Measurements from ENCODE around the gene CDH4. TPM values are rescaled to one million over a fixed set of nuclear protein-coding genes. Genes with fewer than 3 reads are reported as not detected.

The CDH4 gene
- total RNA-seq, 3 donors from 2014 or later (not counting 1 experiment from before 2014, with no cell fraction given), result 0.18 TPM; not detected in 2

- H3K4me3 ChIP-seq (ENCODE audit: low read length), result no peak overlapping the region
- H3K36me3 ChIP-seq (ENCODE audit: control insufficient read depth, insufficient read depth, low read length), result no peaks in the 10 kb centered on the region
- no peaks in the 10 kb centered on the region for H3K27me3 ChIP-seq (ENCODE audit: control insufficient read depth, insufficient read depth, low read length)
- no peaks in the 10 kb centered on the region for H3K9me3 ChIP-seq (ENCODE audit: control insufficient read depth, insufficient read depth, low read length)
- DNase-seq (no peak), ATAC-seq (no peak)
- H3K4me3 Mint-ChIP-seq, result no peak overlapping the region
- 86% methylated on average over 12 of the region's 12 CpGs for WGBS (ENCODE audit: insufficient coverage)
- no peaks in the 10 kb centered on the region for H3K36me3 Mint-ChIP-seq
- H3K4me1 Mint-ChIP-seq, result no peaks in the 10 kb centered on the region
- peaks cover 0 to 6% of the 10 kb centered on the region in 2 donors for H3K27me3 Mint-ChIP-seq (ENCODE audit: low read depth in 2 of 2)
- no peak overlapping the region for H3K27ac ChIP-seq (ENCODE audit: low read length)
- intact Hi-C loops (cut with micrococcal nuclease), result no loop called here
- H3K4me1 ChIP-seq (ENCODE audit: control insufficient read depth, insufficient read depth, low read length), result no peaks in the 10 kb centered on the region
- no peak overlapping the region for H3K27ac Mint-ChIP-seq
- no peaks in the 10 kb centered on the region for H3K9me3 Mint-ChIP-seq
- no peak for TF ChIP-seq CTCF (IDR thresholded peaks at IDR 0.05)
These were observed 553.3 kb downstream of the CDH4 start for GRCh38 chr20:61805365-61805764.

GRCh38 chr20:61805781-61806180 is 553.7 kb downstream of the CDH4 start:
- no peak overlapping the region for H3K27ac ChIP-seq (ENCODE audit: low read length)
- no peaks in the 10 kb centered on the region for H3K4me1 Mint-ChIP-seq
- ATAC-seq, result no peak
- no peaks in the 10 kb centered on the region for H3K4me1 ChIP-seq (ENCODE audit: control insufficient read depth, insufficient read depth, low read length)
- H3K4me3 Mint-ChIP-seq, result no peak overlapping the region
- no peaks in the 10 kb centered on the region for H3K27me3 ChIP-seq (ENCODE audit: control insufficient read depth, insufficient read depth, low read length)
- DNase-seq, result no peak
- H3K27ac Mint-ChIP-seq, result no peak overlapping the region
- WGBS (ENCODE audit: insufficient coverage), result 91% methylated on average over 8 of the region's 8 CpGs
- H3K36me3 ChIP-seq (ENCODE audit: control insufficient read depth, insufficient read depth, low read length), result no peaks in the 10 kb centered on the region
- H3K36me3 Mint-ChIP-seq, result no peaks in the 10 kb centered on the region
- no peaks in the 10 kb centered on the region for H3K9me3 Mint-ChIP-seq
- TF ChIP-seq CTCF (IDR thresholded peaks at IDR 0.05), result no peak
- H3K27me3 Mint-ChIP-seq (ENCODE audit: low read depth in 2 of 2), result peaks cover 0 to 6% of the 10 kb centered on the region in 2 donors
- H3K4me3 ChIP-seq (ENCODE audit: low read length), result no peak overlapping the region
- H3K9me3 ChIP-seq (ENCODE audit: control insufficient read depth, insufficient read depth, low read length), result no peaks in the 10 kb centered on the region
- intact Hi-C loops (cut with micrococcal nuclease), result no loop called here

- DNase-seq (no peak), ATAC-seq (no peak)
- H3K27ac ChIP-seq (ENCODE audit: low read length), result no peak overlapping the region
- H3K9me3 Mint-ChIP-seq, result no peaks in the 10 kb centered on the region
- H3K27me3 Mint-ChIP-seq (ENCODE audit: low read depth in 2 of 2), result peaks cover 0 to 6% of the 10 kb centered on the region in 2 donors
- H3K36me3 Mint-ChIP-seq, result no peaks in the 10 kb centered on the region
- WGBS (ENCODE audit: insufficient coverage), result 90% methylated on average over 16 of the region's 16 CpGs
- H3K27ac Mint-ChIP-seq, result no peak overlapping the region
- H3K36me3 ChIP-seq (ENCODE audit: control insufficient read depth, insufficient read depth, low read length), result no peaks in the 10 kb centered on the region
- TF ChIP-seq CTCF (IDR thresholded peaks at IDR 0.05), result no peak
- H3K27me3 ChIP-seq (ENCODE audit: control insufficient read depth, insufficient read depth, low read length), result no peaks in the 10 kb centered on the region
- H3K4me3 Mint-ChIP-seq, result no peak overlapping the region
- H3K9me3 ChIP-seq (ENCODE audit: control insufficient read depth, insufficient read depth, low read length), result no peaks in the 10 kb centered on the region
- intact Hi-C loops (cut with micrococcal nuclease), result no loop called here
- no peaks in the 10 kb centered on the region for H3K4me1 ChIP-seq (ENCODE audit: control insufficient read depth, insufficient read depth, low read length)
- H3K4me3 ChIP-seq (ENCODE audit: low read length), result no peak overlapping the region
- no peaks in the 10 kb centered on the region for H3K4me1 Mint-ChIP-seq
These were observed 554.3 kb downstream of the CDH4 start for GRCh38 chr20:61806314-61806713.

GRCh38 chr20:61806995-61807394 is 554.9 kb downstream of the CDH4 start:
- Histone ChIP-seq H3K36me3 (ENCODE audit: control insufficient read depth, insufficient read depth, low read length) (no peaks in the 10 kb centered on the region), H3K27me3 (ENCODE audit: control insufficient read depth, insufficient read depth, low read length) (no peaks in the 10 kb centered on the region), H3K27ac (ENCODE audit: low read length) (no peak overlapping the region), H3K4me1 (ENCODE audit: control insufficient read depth, insufficient read depth, low read length) (no peaks in the 10 kb centered on the region), H3K4me3 (ENCODE audit: low read length) (no peak overlapping the region), H3K9me3 (ENCODE audit: control insufficient read depth, insufficient read depth, low read length) (no peaks in the 10 kb centered on the region)
- intact Hi-C loops (cut with micrococcal nuclease), result no loop called here
- peaks cover 0 to 1% of the 10 kb centered on the region in 2 donors for H3K27me3 Mint-ChIP-seq (ENCODE audit: low read depth in 2 of 2)
- no peak overlapping the region for H3K27ac Mint-ChIP-seq
- no peaks in the 10 kb centered on the region for H3K4me1 Mint-ChIP-seq
- no peak overlapping the region for H3K4me3 Mint-ChIP-seq
- no peaks in the 10 kb centered on the region for H3K36me3 Mint-ChIP-seq
- no peaks in the 10 kb centered on the region for H3K9me3 Mint-ChIP-seq
- 90% methylated on average over 7 of the region's 7 CpGs for WGBS (ENCODE audit: insufficient coverage)
- no peak for TF ChIP-seq CTCF (IDR thresholded peaks at IDR 0.05)
- ATAC-seq, result no peak
- no peak for DNase-seq
